Fibroblast of peridontal ligament (primary cell): ENCODE results near the gene SPG7.
"Not testable (repeated sequence)": the region's sequence is repeated elsewhere in the genome, so short reads cannot be mapped to it uniquely, and the experiment has no call there.

Experiments
- DNase-seq: peaks from one replicate; pipeline ENCODE4 v3.0.0-alpha.2; 2010; ENCODE audit errors: extremely low read depth

SPG7 gene

DNA sequence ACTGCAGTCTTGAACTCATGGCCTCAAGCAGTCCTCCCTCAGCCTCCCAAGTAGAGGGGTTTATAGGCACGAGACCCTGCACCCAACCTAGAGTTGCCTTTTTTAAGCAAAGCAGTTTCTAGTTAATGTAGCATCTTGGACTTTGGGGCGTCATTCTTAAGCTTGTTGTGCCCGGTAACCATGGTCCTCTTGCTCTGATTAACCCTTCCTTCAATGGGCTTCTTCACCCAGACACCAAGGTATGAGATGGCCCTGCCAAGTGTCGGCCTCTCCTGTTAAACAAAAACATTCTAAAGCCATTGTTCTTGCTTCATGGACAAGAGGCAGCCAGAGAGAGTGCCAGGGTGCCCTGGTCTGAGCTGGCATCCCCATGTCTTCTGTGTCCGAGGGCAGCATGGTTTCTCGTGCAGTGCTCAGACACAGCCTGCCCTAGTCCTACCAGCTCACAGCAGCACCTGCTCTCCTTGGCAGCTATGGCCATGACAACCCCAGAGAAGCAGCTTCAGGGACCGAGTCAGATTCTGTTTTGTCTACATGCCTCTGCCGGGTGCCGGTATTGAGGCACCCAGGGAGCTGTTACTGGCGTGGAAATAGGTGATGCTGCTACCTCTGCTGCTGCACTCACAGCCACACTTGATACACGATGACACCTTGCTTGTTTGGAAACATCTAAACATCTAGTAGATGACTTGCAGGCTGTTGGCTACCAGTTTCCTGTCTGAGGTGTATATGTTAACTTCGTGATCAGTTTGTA lies 55.6 kb downstream of the SPG7 start:
- no peak for DNase-seq

DNA sequence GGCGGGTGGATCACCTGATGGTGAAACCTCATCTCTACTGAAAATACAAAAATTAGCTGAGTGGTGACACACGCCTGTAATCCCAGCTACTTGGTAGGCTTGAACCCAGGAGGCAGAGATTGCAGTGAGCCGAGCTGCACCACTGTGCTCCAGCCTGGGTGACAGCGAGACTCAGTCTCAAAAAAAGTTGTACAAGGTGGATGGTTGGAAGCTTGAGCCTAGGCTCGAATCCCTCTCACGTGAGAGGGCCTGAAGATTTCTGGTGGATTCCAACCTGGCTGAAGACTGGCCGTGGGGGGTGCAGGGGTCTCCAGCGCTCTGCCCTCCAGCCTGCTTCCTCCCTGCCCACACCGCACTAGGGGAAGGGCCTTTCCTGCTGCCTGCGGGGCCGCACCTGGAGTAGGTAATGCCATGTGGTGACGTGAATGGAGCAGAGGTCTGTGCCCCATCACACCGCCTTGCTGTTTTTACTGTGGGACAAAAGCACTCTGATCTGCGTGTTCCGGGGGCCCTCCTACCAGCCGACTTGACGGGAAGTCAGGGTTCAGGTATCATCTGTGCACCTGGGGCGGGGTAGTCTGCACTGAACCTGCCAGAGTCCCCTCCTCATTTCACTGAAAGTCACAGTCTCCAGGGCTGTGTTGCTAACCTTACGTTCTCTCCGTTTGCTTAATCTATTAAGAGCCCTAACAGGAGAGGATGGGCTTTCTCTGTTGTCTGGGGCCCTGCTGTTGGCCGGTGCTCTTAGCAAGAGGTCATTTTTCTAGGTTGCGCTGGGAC lies 56.5 kb downstream of the SPG7 start:
- DNase-seq: no peak

GRCh38 chr16:89565256-89565505 lies 57.0 kb downstream of the SPG7 start:
- no peak for DNase-seq

GRCh38 chr16:89565506-89566372 lies 57.5 kb downstream of the SPG7 start:
- no peak for DNase-seq

- no peak for DNase-seq
Observed at GRCh38 chr16:89567656-89568594, 59.7 kb downstream of the SPG7 start.

DNA sequence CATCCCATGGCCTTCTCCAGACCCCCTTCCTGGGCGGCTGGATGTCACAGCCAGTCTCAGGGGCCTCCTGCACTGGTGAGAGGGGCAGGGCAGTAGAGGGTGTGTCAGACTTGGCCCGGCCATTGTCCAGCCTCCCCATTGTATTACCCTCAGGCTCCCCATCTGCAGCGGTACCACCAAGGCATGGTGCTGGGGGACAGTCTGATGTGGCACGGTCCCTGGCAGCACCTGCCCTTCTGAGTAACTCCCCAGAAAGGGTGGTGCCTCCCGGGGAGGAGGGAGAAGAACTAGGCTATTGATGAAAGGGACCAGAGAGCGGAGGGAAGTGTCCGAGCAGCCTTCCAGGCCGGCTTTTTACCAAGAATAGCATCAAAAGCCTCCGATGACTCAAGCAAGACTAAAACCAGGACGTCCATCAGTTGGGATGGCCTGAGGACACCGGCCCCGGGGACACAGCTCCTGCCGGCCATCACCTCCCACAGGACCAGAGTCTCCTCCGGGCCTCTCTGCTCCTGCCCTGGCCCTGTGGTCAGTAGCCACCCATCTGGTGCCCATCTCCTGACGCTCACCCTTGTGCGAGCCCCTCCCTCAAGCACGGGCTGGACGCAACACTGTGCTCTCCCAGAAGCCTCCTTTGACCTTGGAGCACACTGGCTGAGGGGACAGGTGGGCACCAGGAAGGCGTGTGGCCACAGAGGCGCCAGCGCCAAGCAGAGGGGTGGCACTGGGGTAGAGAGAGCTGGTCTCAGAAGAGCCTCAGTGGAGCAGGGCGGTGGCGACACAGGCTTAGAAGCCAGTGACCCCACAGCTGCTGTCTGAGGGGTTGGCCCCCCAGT lies 61.5 kb downstream of the SPG7 start:
- no peak for DNase-seq

DNA sequence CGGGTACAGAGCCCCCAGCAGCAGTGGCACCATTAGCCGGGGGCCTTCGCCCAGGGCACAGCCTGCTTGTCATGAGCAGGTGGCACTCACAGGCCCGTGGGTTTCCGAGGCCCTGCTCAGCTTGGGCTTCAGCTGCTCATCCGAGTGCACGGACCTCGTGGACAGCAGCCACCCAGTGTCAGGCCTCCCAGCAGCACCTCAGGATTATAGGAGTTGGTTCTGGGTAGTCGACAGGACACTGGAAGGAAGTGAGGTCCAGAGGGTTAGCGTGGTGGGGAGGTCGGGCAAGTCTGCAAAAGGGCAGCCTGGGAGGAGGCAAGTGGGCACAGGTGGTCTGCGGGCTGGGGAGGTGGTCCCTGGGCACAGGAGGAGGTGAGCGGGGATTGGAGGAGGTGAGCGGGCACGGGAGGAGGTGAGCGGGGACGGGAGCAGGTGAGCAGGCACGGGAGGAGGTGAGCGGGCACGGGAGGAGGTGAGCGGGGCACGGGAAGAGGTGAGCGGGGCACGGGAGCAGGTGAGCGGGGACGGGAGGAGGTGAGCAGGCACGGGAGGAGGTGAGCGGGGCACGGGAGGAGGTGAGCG lies 62.2 kb downstream of the SPG7 start:
- DNase-seq: no peak

DNA sequence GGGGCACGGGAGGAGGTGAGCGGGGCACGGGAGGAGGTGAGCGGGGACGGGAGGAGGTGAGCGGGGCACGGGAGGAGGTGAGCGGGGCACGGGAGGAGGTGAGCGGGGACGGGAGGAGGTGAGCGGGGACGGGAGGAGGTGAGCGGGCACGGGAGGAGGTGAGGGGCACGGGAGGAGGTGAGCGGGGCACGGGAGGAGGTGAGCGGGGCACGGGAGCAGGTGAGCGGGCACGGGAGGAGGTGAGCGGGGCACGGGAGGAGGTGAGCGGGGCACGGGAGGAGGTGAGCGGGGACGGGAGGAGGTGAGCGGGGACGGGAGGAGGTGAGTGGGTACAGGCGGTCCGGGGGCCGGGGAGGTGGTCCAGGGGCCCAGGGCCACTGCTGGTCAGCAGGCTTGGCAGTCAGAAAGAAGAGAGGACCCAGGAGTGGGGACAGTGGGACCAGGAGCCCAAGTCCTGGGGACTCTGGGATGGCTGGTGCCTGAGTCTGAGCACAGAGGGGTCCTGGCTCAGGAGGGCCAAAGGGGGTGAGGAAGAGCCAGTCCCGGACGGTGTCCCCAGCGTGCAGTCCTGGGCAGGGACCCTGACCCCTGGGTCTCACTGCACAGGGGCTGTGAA lies 62.9 kb downstream of the SPG7 start:
- DNase-seq: not testable (repeated sequence)

- no peak for DNase-seq
Observed at GRCh38 chr16:89571636-89572035, 63.4 kb downstream of the SPG7 start.

- no peak for DNase-seq
Observed at GRCh38 chr16:89572073-89572484, 63.9 kb downstream of the SPG7 start.

- no peak for DNase-seq
Observed at GRCh38 chr16:89572485-89573205, 64.4 kb downstream of the SPG7 start.

GRCh38 chr16:89573826-89574680 lies 65.8 kb downstream of the SPG7 start:
- DNase-seq: no peak

- peak; percentile 59 for DNase-seq
Observed at GRCh38 chr16:89574681-89575246, 66.6 kb downstream of the SPG7 start.

GRCh38 chr16:89575247-89576152 lies 67.3 kb downstream of the SPG7 start, which contains the start of gene CPNE7:
Gene CPNE7 (plus strand): TSS chr16:89575758. CDS start chr16:89575898, 140 bp downstream.
- no peak for DNase-seq

GRCh38 chr16:89576153-89577054 lies 68.2 kb downstream of the SPG7 start:
- DNase-seq: no peak
